Raji (cell line): ENCODE results near the gene APOBEC3A.

Experiments used
- POLR2A ChIP-seq: IDR thresholded peaks from 2 replicates; pipeline ENCODE4 v1.6.1; 2011; ENCODE audit warnings: low read depth, low read length, control low read depth; ENCODE audit not compliant: insufficient read depth

Gene APOBEC3A

DNA sequence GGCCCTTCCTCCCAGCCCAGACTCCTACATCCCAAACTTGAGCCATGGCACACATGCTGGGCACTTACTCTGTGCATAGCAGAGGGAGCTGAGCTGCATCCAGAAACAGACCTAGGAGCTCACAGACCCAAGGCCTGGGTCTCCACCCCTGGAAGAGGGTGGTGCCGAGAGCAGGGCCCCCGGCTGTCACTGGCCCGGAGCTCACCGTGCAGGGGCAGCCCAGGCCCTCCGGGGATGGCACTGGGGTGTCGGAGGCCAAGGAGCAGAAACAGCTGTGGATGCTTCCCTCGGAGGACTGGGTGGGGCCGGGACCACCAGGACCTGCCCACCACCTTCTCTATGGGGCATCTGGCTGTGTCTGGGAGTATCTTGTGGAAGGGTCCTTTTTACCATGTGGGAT lies 4.3 kb upstream of the APOBEC3A start:
- no peak for TF ChIP-seq POLR2A

DNA sequence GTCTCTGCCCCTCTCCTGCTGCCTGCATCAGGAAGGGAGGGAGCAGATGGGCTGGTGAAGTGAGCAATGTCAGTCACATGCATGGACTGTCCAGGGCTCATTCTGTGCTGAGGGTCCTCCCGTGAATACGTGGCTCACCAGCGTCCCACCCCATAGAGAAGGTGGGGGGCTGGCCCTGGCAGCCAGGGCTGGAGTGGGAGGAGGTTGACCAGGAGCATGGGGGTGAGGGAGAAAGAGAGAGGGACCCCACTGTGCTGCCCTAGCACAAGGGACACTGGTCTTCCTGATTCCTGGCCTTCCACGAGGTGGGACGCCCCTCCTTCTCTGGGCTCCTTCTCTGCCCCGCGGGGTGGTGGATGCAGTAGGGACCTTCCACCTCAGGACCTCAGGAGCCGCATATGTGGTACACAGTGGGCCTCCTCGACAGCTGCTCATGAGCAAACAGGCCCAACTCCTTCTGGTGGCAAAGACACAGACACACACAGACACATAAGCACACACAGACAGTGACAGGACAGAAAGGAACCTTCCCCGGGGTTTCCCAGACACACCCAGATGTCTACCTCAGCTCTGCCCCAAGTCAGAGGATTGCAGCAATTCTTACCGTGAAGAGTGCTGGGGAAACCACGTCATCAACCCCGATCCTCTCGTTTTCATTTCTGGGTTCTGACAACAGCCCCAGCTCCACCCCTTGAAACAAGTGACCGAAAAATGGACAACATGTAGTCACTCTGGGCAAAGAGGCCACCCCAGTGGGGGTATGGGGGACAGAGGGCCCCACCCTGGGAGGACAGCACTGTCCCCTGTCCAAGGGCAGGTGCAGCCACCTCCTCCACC lies 3.6 kb upstream of the APOBEC3A start:
- TF ChIP-seq POLR2A: no peak

DNA sequence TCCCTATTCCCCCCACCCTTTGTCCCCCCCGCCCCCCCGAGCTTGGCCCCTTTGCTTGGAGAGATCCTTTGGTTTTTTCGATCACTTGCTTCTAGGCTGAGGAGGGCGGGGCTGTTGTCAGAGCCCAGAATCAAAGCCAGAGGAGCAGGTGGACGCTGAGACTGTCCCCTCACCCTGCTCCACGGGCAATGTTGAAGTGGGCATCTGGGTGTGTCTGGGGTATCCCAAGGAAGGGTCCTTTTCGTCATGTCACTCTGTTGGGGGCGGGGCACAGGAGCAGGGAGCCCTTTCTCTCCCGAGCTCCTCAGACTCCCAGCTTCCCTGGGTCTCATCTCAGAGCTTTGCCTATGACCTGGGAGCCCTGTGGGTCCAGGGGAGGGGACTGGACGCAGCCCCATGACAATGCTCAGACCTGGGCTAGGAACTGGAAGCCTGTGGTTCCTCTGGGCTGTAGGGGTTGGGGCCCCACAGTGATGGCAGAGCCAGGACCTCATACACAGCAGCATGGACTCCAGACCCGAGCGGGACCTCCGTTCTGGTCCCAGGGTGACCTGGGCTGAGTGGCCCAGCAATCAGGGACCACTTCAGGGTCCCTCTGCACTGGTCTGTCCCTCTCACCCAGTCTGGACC lies 2.9 kb upstream of the APOBEC3A start:
- no peak for TF ChIP-seq POLR2A

DNA sequence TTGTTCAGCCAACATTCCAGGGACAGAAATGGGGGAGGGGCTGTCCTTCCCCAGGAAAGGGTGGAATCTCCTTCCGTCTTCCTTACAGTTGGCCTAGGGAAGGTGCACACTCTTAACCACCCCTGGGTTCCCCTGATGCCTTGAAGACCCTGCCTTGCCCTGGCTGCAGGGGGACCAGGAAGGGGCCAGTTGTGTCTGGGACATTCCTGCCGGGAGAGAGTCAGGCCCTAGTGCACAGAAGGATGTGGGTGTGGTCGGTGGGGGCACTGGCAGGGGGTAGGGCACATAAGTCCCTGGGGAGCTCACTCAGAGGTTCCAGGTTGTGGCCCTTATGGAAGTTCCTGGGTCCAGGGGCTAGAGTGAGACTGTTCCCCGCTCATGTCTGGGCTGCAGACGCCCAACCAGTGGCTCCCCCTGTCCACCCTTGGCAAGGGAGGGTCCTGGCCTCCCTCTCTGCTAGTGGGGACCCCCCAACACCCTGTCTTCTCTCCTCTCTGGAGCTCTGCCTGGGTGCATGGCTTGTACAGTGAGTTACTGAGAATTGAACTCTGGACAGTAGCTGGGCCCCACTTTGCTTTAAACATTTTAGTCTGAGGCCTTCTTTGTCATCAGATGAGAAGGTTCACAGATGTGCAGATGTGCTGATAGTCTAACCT lies 2.0 kb upstream of the APOBEC3A start:
- TF ChIP-seq POLR2A: no peak

DNA sequence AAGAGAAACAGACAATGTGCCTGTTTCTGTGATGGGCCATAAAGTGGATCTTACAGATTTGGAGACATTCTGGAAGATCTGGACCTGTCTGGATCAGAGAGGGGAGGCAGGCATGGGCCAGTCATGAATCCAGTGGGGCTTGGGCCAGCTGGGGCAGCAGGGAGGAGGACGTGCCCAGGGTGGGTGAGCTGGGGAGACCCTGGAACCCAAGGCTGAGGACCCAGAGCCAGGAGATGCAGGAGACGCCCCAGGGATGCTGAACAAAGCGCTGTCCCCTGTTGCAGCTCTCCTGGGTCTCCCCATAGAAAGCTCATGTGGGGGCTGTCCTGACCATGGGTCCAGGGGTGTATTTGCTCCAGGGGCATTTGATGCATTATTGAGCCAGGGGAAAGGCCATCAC lies 1.5 kb upstream of the APOBEC3A start:
- TF ChIP-seq POLR2A: no peak

DNA sequence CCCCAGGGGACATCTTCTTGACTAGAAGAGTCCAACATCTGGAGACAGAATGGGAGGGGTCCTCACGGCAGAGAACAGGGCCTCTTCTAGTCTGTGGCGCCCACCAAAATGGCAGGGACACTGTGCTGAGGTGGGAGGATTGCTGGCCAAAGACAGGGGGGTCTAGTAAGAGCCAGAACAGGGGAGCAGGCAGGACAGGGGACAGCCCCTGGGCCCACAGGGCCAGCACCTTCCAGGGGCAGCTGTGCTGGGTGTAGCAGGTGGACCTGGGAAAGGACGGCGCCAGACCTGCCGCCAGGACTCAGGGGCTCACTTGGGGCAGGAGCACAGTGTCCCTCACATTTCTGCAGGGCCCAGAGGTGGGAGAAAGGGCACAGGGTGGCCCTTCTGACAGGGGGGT lies 858 bp upstream of the APOBEC3A start:
- TF ChIP-seq POLR2A: no peak

DNA sequence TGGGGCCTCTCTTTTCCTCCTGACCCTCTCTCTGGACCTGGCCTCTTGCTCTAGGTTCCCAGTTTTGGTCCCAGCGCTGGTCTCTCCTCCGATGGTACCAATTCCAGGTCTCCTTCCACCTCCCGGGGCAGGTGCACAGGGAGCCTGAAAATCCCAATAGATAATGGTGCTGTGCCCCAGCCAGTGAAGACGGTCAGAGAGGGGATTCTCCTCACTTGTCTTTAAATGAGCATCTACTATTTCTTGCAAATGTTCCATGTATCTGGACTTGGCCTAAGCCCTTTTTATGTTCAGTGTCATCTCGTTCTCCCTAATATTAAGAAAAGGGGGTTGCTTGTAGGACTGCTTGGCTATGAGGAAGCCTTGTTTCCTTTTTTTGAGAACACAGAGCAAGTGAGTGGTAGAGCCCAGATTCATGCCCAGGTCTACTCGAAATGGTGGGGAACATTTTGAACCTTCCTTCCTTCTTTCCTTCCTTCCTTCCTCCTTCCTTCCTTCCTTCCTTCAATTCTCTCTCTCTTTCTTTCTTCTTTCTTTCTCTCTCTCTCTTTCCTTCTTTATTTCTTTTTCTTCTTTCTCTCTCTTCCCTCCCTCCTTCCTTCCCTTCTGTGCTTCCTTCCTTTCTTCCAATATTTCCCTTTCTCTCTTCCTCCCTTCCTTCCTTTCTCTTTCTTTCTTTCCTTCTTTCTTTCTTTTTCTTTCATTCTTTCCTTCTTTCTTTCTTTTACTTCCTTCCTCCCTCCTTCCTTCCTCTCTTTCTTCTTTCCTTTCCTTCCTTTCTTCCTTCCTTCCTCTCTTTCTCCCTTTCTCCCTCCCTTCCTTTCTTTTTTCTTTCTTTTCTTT lies 620 bp downstream of the APOBEC3A start:
- TF ChIP-seq POLR2A: no peak

DNA sequence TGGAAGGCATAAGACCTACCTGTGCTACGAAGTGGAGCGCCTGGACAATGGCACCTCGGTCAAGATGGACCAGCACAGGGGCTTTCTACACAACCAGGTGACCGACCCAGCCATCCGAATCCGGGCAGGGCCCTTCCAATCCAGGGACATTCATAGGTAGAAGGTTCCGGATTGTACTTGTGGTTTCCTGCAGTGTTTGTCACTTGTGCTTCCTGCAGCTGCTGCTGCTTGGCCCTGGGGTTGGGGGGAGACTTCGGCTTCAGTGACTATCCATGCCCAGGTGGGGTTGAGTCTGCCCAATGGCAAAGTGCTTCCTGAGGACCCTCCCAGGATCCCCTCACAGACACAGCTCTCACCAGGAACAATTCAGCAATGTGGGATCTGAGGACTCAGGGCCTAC lies 2.2 kb downstream of the APOBEC3A start:
- no peak for TF ChIP-seq POLR2A

DNA sequence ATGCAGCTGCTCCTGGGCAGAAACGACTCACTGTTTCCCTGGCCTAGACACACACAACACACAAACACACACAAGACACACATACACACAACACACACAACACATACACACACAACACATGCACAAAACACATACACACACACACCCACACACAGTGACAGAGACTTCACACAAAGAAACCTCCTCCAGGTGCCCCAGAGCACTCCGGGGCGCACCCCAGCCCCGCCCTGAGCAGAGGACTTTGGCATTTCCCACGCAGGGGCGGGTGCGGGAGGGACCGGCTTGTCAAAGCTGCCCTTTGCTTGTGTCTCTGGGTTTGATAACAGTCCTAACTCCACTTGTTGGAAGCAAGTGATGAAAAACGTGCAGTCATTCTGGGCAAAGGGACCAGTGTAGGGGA lies 6.5 kb downstream of the APOBEC3A start:
- no peak for TF ChIP-seq POLR2A

DNA sequence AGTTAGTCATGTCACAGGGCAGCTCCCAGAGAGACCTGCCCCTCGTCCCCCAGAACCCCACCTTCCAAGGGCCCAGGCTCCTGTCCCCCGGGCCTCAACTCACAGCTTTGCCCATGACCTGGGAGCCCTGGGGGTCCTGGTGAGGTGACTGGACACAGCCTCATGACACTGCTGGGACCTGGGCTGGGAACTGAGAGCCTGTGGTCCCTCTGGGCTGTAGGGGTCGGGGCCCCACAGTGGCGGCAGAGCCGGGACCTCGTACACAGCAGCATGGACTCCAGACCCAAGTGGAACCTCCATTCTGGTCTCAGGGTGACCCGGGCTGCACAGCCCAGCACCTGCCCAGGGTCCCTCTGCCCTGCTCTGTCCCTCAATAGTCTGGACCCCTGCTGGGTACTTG lies 6.9 kb downstream of the APOBEC3A start:
- TF ChIP-seq POLR2A: no peak

DNA sequence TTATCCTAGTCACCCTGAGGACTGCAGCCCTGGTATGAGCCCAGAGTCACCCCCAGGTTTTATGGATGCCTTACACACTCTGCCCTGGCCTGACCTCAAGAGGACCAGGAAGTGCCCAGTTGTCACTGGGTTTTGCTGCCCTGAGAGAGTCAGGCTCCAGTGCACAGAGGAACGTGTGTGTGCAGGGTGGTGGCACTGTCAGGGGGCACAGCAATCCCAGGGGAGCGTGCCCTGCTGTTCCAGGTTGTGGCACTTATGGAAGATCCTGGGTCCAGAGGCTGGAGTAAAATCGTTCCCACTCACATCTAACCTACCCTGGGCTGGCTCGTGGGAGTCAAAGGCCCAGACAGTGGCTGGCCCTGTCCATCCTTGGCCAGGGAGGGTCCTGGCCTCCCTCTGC lies 7.6 kb downstream of the APOBEC3A start:
- TF ChIP-seq POLR2A: no peak

DNA sequence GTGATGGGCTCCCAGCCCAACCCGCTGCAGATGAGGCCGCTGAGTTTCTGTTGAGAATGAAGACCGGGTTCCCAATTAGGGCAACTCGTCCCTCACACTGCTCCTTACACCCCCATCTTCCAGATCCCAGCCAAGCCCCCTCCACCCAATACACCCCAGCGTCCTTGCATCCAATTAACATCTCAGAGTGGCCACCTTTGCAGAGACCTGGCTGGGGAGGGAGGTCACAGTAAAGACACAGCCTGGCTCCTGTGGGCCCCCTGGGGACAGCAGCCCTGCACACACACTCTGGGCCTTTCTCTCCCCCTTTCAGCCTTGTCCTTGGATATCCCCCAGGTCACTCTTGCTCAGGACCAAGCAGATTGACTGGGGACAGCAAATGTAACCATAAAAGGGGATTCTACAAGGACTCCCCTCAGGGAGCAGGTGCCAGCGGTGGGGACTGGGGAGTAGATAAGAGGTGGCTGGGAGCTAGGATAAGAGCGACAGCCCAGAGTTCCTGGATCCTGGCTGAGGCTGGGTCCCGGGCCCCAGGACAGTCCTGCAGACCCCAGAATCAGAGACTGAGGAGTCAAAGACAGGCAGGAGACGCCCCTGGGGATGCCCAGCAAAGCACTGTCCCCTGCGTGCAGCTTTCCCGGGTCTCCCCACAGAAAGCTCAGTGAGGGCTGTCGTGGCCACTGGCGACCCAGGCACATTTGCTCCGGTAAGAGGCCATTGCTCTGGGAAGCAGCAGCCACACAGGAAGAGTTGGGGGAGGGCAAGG lies 8.4 kb downstream of the APOBEC3A start:
- no peak for TF ChIP-seq POLR2A

DNA sequence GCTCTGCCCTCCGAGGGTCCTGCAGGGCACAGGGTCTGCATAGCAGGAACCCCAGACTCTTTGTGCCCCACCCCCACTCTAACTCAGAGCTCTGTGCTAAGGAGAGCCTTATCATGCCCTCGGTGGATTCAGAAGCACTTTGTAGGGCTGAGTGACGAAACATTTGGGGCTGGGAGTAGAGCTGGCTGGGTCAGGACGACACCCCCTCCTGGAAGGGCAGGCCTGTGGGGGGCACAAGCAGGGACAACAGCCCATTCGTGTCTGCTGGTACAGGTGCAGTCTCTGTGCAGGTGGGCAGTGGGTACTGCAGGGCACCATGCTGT lies 8.9 kb downstream of the APOBEC3A start:
- no peak for TF ChIP-seq POLR2A

DNA sequence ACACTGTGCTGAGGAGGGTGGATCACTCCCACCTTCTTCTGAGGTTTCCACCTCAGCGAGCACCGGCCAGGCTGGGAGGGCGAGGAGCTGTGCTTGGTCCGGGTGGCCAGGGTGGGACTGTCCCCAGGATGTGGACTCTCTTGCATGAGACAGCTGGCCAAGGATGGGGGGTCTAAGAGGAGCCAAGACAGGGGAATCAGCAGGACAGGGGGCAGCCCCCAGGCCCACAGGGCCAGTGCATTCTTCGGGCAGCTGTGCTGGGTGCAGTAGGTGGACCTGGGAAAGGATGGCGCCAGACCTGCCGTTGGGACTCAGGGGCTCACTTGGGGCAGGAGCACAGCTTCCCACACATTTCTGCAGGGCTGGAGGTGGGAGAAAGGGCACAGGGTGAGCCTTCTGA lies 9.5 kb downstream of the APOBEC3A start:
- no peak for TF ChIP-seq POLR2A
